COR-L47 (cell line): ENCODE data around the gene SHROOM3.
"Not testable (repeated sequence)": the region's sequence is repeated elsewhere in the genome, so short reads cannot be mapped to it uniquely, and the experiment has no call there.

Source experiments
- DNase-seq: peaks from one replicate; lab custom pipeline; 2025; lab: John Stamatoyannopoulos, UW

The SHROOM3 gene

GRCh38 chr4:76594173-76594572 lies 159.1 kb downstream of the SHROOM3 start:
- DNase-seq = no peak

- DNase-seq = no peak
These were observed 160.4 kb downstream of the SHROOM3 start for GRCh38 chr4:76595435-76595834.

- DNase-seq = no peak
These were observed 161.7 kb downstream of the SHROOM3 start for GRCh38 chr4:76596713-76597112.

GRCh38 chr4:76597423-76597979 lies 162.5 kb downstream of the SHROOM3 start:
- DNase-seq = no peak

DNA sequence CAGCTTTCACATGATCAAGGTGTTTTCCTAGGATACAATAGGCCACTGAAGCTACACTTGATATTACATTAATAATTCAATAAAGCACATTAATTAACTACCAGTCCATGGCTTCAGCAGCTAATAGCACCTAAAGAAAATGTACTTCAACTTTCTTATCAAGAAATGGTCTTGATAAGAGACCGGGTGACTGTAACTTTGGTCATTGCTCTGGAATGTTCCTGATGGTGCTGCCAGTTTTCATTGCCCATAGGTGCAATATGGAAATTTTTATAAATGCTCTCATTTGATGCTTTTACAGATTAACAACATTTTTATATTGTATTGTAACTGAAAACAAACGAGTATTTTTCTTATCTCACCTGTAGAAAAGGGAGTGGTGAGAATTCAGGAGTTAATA lies 165.4 kb downstream of the SHROOM3 start:
- no peak for DNase-seq

- DNase-seq = no peak
These were observed 166.8 kb downstream of the SHROOM3 start for GRCh38 chr4:76601791-76602190.

DNA sequence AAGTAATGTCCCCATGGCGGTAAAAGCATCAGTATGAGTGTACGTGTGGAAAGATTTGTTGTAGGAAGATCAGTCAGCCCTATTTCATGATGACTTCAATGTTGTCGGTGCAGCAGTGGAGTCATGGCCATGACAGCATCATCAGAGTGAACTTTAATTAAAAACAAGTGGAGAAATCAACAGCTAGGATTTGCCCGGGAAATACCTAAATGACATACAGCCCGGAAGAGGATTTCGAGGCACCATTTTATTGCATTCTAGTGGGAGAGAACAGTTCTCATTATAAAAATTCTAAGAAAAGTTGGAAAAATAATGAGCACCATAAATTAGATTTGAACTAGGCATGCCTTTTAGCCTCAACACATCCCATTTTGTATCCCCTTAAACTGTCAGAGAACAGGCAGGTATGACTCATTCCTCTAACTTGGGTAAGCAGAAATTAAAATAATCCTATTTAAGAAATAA lies 170.1 kb downstream of the SHROOM3 start:
- no peak for DNase-seq

- no peak for DNase-seq
These were observed 171.7 kb downstream of the SHROOM3 start for GRCh38 chr4:76606645-76607265.

DNA sequence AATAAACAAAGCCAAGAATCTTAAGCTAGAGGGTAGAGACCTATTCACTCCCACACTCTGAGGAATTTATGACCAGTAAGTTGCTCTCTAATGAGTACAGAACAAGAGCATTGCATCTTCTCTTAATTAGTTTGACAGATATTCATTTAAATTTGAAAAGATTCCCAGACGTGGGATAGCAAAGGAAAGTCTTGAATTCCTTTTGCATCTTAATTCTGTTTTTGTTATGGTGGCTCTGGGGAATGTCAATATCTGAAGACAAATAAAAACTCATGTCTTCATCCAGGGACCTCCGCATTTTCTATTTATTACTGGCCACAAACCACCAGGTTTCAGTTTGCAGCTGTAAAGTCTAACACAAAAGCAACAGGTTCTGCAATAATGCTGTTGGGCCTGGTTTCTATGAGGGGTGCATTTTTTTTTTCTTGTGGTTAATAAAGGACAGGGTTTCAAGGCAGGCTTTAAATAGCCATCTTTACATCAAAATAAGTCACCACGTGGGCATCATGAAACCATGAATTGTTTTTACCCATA lies 172.3 kb downstream of the SHROOM3 start:
- no peak for DNase-seq

GRCh38 chr4:76607846-76608245 lies 172.8 kb downstream of the SHROOM3 start:
- no peak for DNase-seq

GRCh38 chr4:76608549-76608948 lies 173.5 kb downstream of the SHROOM3 start:
- not testable (repeated sequence) for DNase-seq

DNA sequence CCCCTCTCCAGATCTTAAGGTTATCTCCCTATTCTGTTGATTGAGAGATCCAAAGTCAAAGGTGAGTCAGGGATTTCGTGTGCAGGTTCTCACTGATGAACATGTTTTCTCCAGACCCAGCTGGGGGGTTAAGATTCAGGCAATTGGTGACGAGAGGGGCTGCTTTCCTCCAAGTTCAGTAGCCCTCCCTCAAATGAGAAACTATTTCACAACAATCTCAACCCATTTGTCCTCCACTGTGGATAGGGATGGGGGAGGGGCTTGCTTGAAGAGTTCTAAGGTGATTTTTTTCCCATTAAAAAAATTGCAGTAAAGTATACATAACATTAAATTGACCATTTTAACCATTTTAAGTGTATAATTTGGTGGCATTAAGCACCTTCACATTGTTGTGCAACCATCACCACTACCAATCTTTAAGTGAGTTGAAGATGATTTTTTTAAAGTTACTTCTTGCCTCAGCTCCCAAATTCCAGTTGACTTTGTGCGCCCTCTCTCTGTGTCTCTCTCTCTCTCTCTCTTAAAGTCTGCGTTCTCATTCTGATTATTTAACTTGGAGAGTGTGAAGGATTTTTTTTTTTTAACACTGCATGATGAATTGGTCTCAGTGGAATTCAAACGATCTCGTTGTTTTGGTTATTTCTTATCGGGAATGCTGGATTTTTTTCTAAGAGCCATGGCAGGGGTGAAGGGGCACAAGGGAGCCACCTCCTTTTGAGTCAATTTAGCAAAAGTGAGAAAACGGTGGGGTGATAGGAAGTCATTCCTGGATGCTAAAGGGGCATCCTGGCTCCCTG lies 175.9 kb downstream of the SHROOM3 start:
- DNase-seq = no peak

GRCh38 chr4:76611616-76612207 lies 176.7 kb downstream of the SHROOM3 start:
- no peak for DNase-seq

DNA sequence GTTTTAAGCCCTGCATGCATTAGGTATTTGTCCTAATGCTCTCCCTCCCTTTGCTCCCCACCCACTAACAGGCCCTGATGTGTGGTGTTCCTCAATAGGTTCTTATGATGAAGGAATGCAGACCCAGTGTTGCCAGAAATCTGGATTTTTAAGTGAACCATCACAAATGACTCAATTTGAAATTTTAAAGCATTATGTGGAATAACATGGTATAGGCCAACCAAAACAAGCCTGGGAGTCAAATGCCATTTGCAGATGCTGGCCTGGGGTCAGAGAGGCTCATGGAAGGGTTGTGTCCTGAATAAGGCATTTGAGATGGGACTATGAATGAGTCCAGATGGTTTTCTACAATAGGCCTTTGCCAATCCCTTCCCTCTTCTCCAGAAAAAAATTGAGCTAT lies 179.6 kb downstream of the SHROOM3 start:
- no peak for DNase-seq

DNA sequence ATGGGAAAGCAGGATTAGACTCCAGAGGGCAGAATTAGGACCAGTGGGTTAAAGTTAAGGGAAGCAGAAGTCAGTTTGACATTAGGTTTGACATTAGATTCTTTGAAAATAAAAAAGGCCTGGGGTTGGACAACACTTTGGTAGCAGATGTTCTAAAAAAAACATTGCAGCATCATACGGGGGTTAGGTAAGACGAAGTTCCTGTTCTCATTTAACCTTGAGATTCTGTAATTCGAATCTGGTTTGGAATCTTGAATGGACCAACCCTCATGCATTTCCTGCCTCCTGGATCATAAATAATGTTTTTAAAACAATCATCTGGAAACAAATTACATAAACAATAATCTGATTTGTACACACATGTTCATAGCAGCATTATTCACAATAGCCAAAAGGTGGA lies 181.0 kb downstream of the SHROOM3 start:
- DNase-seq = no peak

DNA sequence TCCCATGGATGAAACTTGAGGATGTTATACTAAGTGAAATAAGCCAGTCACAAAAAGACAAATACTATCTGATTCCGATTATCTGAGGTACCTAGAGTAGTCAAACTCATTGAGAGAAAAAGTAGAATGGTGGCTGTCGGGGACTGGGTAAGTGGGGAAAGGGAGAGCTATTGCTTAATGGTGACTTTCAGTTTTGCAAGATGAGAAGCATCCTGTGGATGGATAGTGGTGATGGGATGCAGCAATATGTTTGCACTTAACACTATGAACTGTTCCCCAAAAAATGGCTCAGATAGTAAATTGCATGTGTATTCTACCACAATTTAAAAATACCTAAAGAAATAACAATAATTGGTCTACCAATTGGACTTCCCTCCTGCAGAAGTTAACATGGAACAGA lies 181.5 kb downstream of the SHROOM3 start:
- DNase-seq = no peak

- DNase-seq = no peak
These were observed 185.9 kb downstream of the SHROOM3 start for GRCh38 chr4:76620723-76621468.

DNA sequence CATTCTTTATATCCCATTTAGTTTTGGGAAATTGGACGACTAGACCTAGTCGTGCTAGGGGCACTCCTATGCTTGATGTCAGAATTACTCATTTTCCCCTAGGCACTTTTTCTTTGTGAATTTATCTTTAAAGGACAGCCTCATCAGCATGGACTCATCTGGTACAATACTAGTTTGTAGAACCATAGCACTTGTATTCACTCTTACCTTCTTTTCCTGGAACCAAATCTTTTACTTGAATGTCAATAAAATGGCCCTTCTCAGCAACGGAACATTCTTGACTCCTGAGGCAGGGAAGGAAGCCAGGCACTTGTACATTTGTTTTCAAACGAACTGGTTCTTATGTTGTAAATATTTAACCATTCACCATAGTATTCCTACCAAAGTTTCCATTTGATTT lies 187.1 kb downstream of the SHROOM3 start:
- no peak for DNase-seq

DNA sequence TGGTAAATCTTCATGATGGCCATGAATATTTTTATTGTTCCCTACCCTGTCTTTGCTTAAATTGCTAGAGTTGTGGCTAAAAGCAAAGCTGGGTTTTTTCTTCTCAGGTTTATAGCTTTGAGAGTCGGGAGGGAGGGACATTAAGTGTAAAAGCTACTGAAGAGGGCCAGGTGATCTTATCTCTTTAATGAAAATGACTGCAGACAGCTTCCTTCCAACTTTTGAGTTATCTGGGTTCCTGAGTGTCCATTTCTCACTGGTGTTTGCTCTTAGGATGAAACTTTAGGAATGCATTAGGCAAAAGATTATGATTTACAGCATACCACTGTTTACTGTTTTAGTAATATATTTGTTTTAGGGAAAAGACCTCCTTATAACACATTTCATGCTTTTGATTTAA lies 187.7 kb downstream of the SHROOM3 start:
- DNase-seq = no peak

DNA sequence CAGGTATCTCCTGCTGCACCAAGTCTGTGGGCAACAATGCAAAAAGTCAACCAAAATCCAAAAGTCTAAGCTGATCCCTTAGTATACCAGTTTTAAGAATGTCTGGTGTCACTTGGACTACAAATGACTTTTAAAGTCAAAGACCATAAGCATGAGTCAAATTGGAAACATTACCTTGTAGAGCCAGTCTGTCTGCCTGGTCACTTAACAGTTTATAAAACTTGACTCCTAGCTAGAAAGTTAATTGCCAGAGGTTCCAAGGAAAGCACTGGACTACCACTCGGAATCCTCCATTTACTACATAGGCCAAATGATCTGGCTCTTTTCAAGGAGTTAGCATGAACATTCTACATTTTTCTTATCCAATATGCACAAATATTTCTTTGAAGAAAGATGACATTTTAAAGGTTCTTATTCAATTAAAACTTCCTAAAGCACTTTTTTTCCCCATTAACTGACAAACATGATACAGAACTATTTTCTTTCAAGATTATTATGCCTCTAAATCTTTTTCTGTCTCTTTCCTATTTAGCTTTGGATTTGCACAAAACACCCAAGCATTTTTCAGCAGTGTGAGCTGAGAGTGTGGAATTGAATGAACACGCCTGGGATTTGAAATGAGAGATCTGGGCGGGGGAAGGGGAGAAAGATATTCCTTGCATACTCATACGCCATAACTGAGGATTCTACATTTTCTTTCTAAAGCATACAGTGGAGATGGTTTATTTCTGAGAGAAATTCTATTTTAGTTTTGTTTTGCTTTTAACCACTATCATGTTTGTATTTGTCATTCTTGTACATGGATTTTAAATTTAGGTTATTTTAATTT lies 188.4 kb downstream of the SHROOM3 start:
- no peak for DNase-seq

- no peak for DNase-seq
These were observed 189.2 kb downstream of the SHROOM3 start for GRCh38 chr4:76624241-76624681.
